Measurements from ENCODE around the gene RAB8A.
A peak's percentile ranks its signal among the peaks of the same experiment; 100 is the strongest.

Gene RAB8A

DNA sequence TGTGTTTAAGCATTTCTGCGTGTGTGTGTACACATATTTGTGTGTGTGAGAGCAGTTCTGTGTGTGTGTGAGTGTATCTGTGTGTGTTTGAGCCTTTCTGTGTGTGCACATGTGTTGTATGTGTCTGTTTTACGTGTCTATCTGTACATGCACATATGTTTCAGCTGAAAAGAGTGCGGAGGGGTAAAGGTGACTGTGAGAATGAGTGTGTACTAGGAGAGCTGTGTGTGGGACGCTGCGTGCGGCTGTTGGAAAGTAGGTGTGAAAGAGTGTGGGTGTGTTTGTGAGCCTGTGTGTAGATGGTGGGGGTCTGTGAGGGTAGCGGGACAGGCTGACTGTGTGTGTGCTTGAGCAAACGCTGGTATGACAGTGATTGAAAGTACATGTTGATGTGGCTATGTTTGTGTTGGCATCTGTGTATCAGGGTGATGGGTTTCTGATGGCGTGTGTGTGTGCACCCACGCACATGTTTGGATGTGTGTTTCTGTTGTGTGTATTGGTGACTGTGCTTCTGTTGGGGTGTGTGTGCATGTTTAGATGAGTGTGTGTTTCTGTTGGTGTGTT lies 42.9 kb upstream of the RAB8A start:
- DNase-seq (ENCODE audit: low read depth): no peak
- H3K4me3 ChIP-seq (replicated peaks; ENCODE audit: low read depth, low read length): peak overlapping the region; percentile 38
- TF ChIP-seq, protein P1, sequence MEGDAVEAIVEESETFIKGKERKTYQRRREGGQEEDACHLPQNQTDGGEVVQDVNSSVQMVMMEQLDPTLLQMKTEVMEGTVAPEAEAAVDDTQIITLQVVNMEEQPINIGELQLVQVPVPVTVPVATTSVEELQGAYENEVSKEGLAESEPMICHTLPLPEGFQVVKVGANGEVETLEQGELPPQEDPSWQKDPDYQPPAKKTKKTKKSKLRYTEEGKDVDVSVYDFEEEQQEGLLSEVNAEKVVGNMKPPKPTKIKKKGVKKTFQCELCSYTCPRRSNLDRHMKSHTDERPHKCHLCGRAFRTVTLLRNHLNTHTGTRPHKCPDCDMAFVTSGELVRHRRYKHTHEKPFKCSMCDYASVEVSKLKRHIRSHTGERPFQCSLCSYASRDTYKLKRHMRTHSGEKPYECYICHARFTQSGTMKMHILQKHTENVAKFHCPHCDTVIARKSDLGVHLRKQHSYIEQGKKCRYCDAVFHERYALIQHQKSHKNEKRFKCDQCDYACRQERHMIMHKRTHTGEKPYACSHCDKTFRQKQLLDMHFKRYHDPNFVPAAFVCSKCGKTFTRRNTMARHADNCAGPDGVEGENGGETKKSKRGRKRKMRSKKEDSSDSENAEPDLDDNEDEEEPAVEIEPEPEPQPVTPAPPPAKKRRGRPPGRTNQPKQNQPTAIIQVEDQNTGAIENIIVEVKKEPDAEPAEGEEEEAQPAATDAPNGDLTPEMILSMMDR (IDR thresholded peaks at IDR 0.05; ENCODE audit: low read length, missing control alignments): no peak

DNA sequence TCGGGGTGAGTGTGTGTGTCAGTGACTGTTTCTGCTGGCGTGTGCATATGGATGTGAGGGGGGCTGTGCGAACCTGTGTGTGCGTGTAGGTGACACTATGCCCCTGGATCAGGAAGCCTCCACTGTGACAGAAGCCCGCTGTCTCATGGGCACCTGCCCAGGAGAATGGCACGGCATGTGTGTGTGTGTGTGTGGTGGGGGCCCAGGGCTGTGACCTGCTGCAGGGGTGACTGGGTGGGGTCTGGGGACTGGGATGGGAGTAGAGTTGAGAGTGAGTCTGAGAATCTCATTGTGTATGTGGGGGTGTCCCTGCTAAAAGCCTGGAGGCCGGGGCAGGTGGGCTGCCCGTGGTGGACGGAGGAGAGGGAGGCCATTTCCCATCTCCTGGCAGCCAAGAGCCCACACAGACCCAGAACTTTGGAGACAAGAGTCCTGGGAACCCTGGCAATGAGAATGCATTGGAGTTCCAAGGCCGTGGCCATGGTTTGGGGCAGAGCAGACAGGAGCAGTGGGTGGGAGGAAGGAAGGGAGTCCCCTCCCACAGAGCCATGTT lies 41.8 kb upstream of the RAB8A start:
- TF ChIP-seq, protein P1 (IDR thresholded peaks at IDR 0.05; ENCODE audit: low read length, missing control alignments): no peak
- no peak overlapping the region for H3K4me3 ChIP-seq (replicated peaks; ENCODE audit: low read depth, low read length)
- no peak for DNase-seq (ENCODE audit: low read depth)

DNA sequence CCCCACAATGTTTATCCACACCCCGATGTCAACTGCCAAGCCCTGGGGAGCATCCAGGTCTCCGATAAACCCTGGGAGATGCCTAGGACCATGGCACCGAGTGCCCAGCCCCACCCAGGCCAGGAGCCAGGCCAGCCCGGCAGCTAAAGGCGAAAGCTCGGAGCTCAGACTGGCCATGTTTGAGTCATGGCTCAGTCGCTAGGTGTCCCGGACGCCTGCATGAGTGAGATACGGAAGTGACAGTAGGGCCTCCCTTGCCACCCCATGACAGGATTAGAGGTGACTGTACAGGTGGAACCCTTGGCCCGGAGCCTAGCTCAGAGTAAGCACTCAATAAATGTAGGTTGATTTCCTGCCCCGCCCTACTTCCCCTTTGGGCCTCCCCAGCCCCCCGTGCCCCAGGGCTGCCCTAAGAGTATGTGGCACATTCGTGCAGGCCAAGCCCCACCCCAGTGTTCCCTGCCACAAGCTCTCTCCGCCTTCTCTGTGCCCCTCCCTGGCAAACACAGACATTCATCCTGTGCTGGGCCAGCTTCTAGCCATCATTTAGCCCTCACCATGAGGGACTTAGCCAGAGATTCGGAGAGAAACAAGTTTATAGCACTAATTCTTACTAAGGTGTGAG lies 41.2 kb upstream of the RAB8A start:
- TF ChIP-seq, protein P1 (IDR thresholded peaks at IDR 0.05; ENCODE audit: low read length, missing control alignments): no peak
- H3K4me3 ChIP-seq (replicated peaks; ENCODE audit: low read depth, low read length): no peak overlapping the region
- DNase-seq (ENCODE audit: low read depth): no peak

DNA sequence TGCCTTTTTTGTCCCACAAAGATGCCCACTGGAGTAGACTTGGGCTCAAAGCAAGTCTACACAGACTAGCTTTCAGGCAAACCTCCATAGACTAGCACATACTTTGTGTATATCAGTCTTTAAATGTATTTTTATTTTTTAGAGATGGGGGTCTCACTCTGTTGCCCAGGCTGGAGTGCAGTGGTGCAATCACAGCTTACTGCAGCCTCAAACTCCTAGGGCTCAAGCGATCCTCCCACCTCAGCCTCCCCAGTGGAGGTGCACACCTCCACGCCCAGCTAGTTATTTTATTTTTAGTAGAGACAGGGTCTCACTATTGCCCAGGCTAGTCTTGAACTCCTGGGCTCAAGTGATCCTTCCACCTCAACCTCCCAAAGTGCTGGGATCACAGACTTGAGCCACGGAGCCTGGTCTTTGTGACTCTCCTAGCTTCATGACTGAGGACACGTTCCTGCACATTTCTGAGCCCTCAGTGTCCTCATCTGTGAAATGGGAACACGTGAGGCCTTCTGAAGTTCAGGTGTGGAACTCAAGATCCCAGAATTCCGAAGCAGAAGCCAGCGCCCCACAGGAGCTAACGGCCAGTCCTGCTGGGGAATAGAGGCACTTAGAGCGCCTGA lies 40.5 kb upstream of the RAB8A start:
- no peak overlapping the region for H3K4me3 ChIP-seq (replicated peaks; ENCODE audit: low read depth, low read length)
- DNase-seq (ENCODE audit: low read depth): no peak
- TF ChIP-seq, protein P1 (IDR thresholded peaks at IDR 0.05; ENCODE audit: low read length, missing control alignments): no peak

DNA sequence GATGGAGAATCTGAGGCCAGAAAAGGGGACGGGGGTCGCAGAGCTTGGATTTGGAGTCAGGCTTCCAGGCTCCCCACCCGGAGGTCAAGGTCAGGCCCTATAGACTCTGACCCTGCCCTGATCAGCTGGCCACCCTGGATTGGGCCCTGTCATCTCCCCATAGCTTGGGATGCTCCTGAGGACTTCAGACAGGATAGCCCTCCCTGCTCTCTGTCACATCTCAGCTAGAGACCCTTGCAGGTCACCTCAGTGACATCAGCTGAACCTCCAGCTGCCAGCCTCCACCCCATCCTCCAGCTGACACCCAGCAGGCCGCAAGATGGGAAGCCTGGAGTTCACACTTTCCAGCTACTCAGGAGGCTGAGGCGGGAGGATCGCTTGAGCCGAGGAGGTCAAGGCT lies 38.2 kb upstream of the RAB8A start:
- TF ChIP-seq, protein P1 (IDR thresholded peaks at IDR 0.05; ENCODE audit: low read length, missing control alignments): no peak
- DNase-seq (ENCODE audit: low read depth): no peak
- no peak overlapping the region for H3K4me3 ChIP-seq (replicated peaks; ENCODE audit: low read depth, low read length)

DNA sequence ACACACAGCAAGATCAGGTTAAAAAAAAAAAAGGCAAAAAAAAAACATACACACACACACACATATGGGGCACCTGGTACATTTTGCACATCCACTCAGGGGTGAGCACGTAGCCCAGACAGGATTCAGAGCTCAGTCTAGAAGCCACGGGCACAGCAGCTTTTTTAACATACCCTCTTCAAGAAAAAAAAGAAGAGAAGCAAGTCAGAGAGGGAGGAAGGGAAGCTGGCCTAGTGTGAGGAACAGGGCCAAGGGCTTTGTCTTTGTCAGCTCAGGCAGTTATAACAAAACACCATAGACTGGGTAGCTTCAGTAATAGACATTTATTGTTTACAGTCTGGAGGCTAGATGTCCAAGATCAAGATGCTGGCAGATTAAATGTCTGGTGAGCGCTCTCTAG lies 37.7 kb upstream of the RAB8A start:
- DNase-seq (ENCODE audit: low read depth): no peak
- no peak overlapping the region for H3K4me3 ChIP-seq (replicated peaks; ENCODE audit: low read depth, low read length)
- TF ChIP-seq, protein P1 (IDR thresholded peaks at IDR 0.05; ENCODE audit: low read length, missing control alignments): no peak

Measured in fibroblast of pulmonary artery (primary cell).